HG03342 (cell line): Measurements from ENCODE around the gene KSR2.
"Not testable (repeated sequence)": the region's sequence is repeated elsewhere in the genome, so short reads cannot be mapped to it uniquely, and the experiment has no call there.

ENCODE experiments used
- ATAC-seq: cut with Tn5 transposase; IDR thresholded peaks from one replicate; pipeline ENCODE4 v1.9.1; 2021; ENCODE audit warnings: mild to moderate bottlenecking, moderate library complexity; ENCODE audit not compliant: unreplicated experiment

Gene KSR2

GRCh38 chr12:117892441-117892840 is 76.3 kb downstream of the KSR2 start:
- ATAC-seq = no peak

- not testable (repeated sequence) for ATAC-seq
Observed at GRCh38 chr12:117891265-117891664, 77.5 kb downstream of the KSR2 start.

GRCh38 chr12:117890644-117891043 is 78.1 kb downstream of the KSR2 start:
- ATAC-seq = no peak

- ATAC-seq = peak; percentile 49
Observed at GRCh38 chr12:117890137-117890536, 78.7 kb downstream of the KSR2 start.

GRCh38 chr12:117889098-117889497 is 79.7 kb downstream of the KSR2 start:
- ATAC-seq = no peak

- no peak for ATAC-seq
Observed at GRCh38 chr12:117885211-117885610, 83.6 kb downstream of the KSR2 start.

GRCh38 chr12:117884161-117884560 is 84.6 kb downstream of the KSR2 start:
- ATAC-seq = no peak

GRCh38 chr12:117882603-117883184 is 86.1 kb downstream of the KSR2 start:
- no peak for ATAC-seq

GRCh38 chr12:117882181-117882580 is 86.6 kb downstream of the KSR2 start:
- ATAC-seq = no peak

GRCh38 chr12:117881517-117881916 is 87.3 kb downstream of the KSR2 start:
- no peak for ATAC-seq

GRCh38 chr12:117878605-117879004 is 90.2 kb downstream of the KSR2 start:
- ATAC-seq = no peak

GRCh38 chr12:117876436-117876816 is 92.4 kb downstream of the KSR2 start:
- no peak for ATAC-seq

GRCh38 chr12:117875744-117876435 is 92.9 kb downstream of the KSR2 start:
- ATAC-seq = peak; percentile 76

GRCh38 chr12:117874842-117875434 is 93.9 kb downstream of the KSR2 start:
- ATAC-seq = peak; percentile 59

- not testable (repeated sequence) for ATAC-seq
Observed at GRCh38 chr12:117874198-117874597, 94.6 kb downstream of the KSR2 start.

GRCh38 chr12:117872546-117873169 is 96.1 kb downstream of the KSR2 start:
- ATAC-seq = no peak

GRCh38 chr12:117869551-117869950 is 99.2 kb downstream of the KSR2 start:
- no peak for ATAC-seq

GRCh38 chr12:117867348-117867747 is 101.4 kb downstream of the KSR2 start:
- ATAC-seq = no peak

- no peak for ATAC-seq
Observed at GRCh38 chr12:117865505-117865904, 103.3 kb downstream of the KSR2 start.

GRCh38 chr12:117863002-117863709 is 105.6 kb downstream of the KSR2 start:
- ATAC-seq = no peak

GRCh38 chr12:117861691-117862090 is 107.1 kb downstream of the KSR2 start:
- ATAC-seq = no peak
